Measurements from ENCODE around the gene CLEC2L. TPM values are rescaled to one million over a fixed set of nuclear protein-coding genes. Genes with fewer than 3 reads are reported as not detected.

The CLEC2L gene
- total and polyA plus RNA-seq, 2 of the 13 experiments (the other 11 are each of a cell fraction or from before 2014, with no cell fraction given), result 0.20 to 0.25 TPM

GRCh38 chr7:139490130-139490529 lies 33.4 kb upstream of the CLEC2L start:
- WGBS (ENCODE audit: low lambda C conversion rate), result 25% methylated on average over 5 of the region's 5 CpGs

GRCh38 chr7:139492293-139492692 lies 31.2 kb upstream of the CLEC2L start:
- no peak overlapping the region for H3K9ac ChIP-seq (ENCODE audit: insufficient read depth, low read depth, low read length)
- H3K27ac ChIP-seq (ENCODE audit: extremely low read length, insufficient read depth, low read length), result no peak overlapping the region
- H3K36me3 ChIP-seq (replicated peaks in 1 of 2; ENCODE audit: control insufficient read depth in 1 of 2, insufficient read depth in 2 of 2, low read length in 2 of 2), result no peaks in the 10 kb centered on the region
- no peak overlapping the region for H3K4me3 ChIP-seq (replicated peaks in 1 of 3; ENCODE audit: insufficient read depth in 1 of 3, low read depth in 2 of 3, low read length in 3 of 3)
- H2AFZ ChIP-seq (ENCODE audit: low read length), result no peak overlapping the region
- no TSS peak for BruUV-seq (replicated peaks)
- H3K4me2 ChIP-seq (ENCODE audit: low read depth, low read length), result no peak overlapping the region
- no peak for TF ChIP-seq SOX13 (IDR thresholded peaks at IDR 0.05)
- no peak for TF ChIP-seq SOX13 (CRISPR knock-in tag; conservative IDR thresholded peaks at IDR 0.05 in 1 of 2, IDR thresholded peaks at IDR 0.05 in 1 of 2)
- no peak for TF ChIP-seq ZNF784 (CRISPR knock-in tag; IDR thresholded peaks at IDR 0.05; ENCODE audit: borderline replicate concordance)
- no peak for TF ChIP-seq JDP2 (CRISPR knock-in tag; IDR thresholded peaks at IDR 0.05; ENCODE audit: borderline replicate concordance)
- TF ChIP-seq TFDP2 (CRISPR knock-in tag; IDR thresholded peaks at IDR 0.05), result no peak
- peak; percentile 96; the same call in 1 of the 2 replicates for TF ChIP-seq ZNF564 (CRISPR knock-in tag; IDR thresholded peaks at IDR 0.05)
- DNase-seq (ENCODE audit: low spot score) (no peak), ATAC-seq (no peak), FAIRE-seq (no peak)
- ChIA-PET CTCF (ENCODE audit: low intra/inter-chr PET ratio, low total read pairs) (no interaction called here), POLR2A (no interaction called here)
- peaks cover 2 to 30% of the 10 kb centered on the region in 2 experiments; a peak in 2 of 5 replicates for H3K27me3 ChIP-seq (ENCODE audit: control insufficient read depth in 1 of 2, insufficient read depth in 2 of 2, low read length in 2 of 2)
- no peaks in the 10 kb centered on the region for H3K4me1 ChIP-seq (ENCODE audit: insufficient read depth, low read length)
- 4% methylated on average over 1 of the region's 1 CpG for WGBS (ENCODE audit: low lambda C conversion rate)
- no peaks in the 10 kb centered on the region for H3K79me2 ChIP-seq (ENCODE audit: insufficient read depth, low read length)
- in situ Hi-C loops (cut with HindIII; ENCODE audit: extremely low pct_ligation_motif_present, low pct_unique_long_range_greater_than_20kb), result loop anchor here (10.0 kb wide), 1 partner anchor 513 kb away; no protein-coding TSS in a partner anchor
- intact Hi-C loops (cut with micrococcal nuclease; ENCODE audit: unreplicated experiment), result no loop called here
- H3K9me3 ChIP-seq (ENCODE audit: low read length), result no peaks in the 10 kb centered on the region; the same call in 1 of the 2 replicates
- no peaks in the 10 kb centered on the region for H4K20me1 ChIP-seq (ENCODE audit: insufficient read depth, low read length)

More at GRCh38 chr7:139490130-139490529, 33.4 kb upstream of the CLEC2L start:
- Histone ChIP-seq H3K79me2 (ENCODE audit: insufficient read depth, low read length) (no peaks in the 10 kb centered on the region), H4K20me1 (ENCODE audit: insufficient read depth, low read length) (no peaks in the 10 kb centered on the region), H3K4me3 (replicated peaks in 1 of 3; ENCODE audit: insufficient read depth in 1 of 3, low read depth in 2 of 3, low read length in 3 of 3) (no peak overlapping the region), H3K36me3 (replicated peaks in 1 of 2; ENCODE audit: control insufficient read depth in 1 of 2, insufficient read depth in 2 of 2, low read length in 2 of 2) (no peaks in the 10 kb centered on the region), H3K4me1 (ENCODE audit: insufficient read depth, low read length) (no peaks in the 10 kb centered on the region), H3K27me3 (ENCODE audit: control insufficient read depth in 1 of 2, insufficient read depth in 2 of 2, low read length in 2 of 2) (peaks cover 2 to 33% of the 10 kb centered on the region in 2 experiments; a peak in 3 of 5 replicates), H2AFZ (ENCODE audit: low read length) (no peak overlapping the region), H3K9ac (ENCODE audit: insufficient read depth, low read depth, low read length) (no peak overlapping the region), H3K9me3 (ENCODE audit: low read length) (no peaks in the 10 kb centered on the region; the same call in 1 of the 2 replicates), H3K4me2 (ENCODE audit: low read depth, low read length) (no peak overlapping the region), H3K27ac (ENCODE audit: extremely low read length, insufficient read depth, low read length) (no peak overlapping the region)
- intact Hi-C loops (cut with micrococcal nuclease; ENCODE audit: unreplicated experiment) (no loop called here), in situ Hi-C loops (cut with HindIII; ENCODE audit: extremely low pct_ligation_motif_present, low pct_unique_long_range_greater_than_20kb) (loop anchor here (10.0 kb wide), 1 partner anchor 515 kb away; no protein-coding TSS in a partner anchor)
- POLR2A ChIA-PET, result no interaction called here
- CTCF ChIA-PET (ENCODE audit: low intra/inter-chr PET ratio, low total read pairs), result no interaction called here
- no peak for ATAC-seq
- no TSS peak for BruUV-seq (replicated peaks)
- no peak for DNase-seq (ENCODE audit: low spot score)
- FAIRE-seq, result no peak
- no peak for TF ChIP-seq TGIF2 (CRISPR knock-in tag; IDR thresholded peaks at IDR 0.05)
- TF ChIP-seq HHEX (CRISPR knock-in tag; IDR thresholded peaks at IDR 0.05), result no peak
- no peak for TF ChIP-seq CREBL2 (CRISPR knock-in tag; IDR thresholded peaks at IDR 0.05; ENCODE audit: borderline replicate concordance)
- no peak for TF ChIP-seq ZNF282 (IDR thresholded peaks at IDR 0.05; ENCODE audit: partially characterized antibody)
- no peak for TF ChIP-seq PBX2 (CRISPR knock-in tag; IDR thresholded peaks at IDR 0.05)
- TF ChIP-seq MTA3 (CRISPR knock-in tag; IDR thresholded peaks at IDR 0.05), result no peak

Data from HepG2 (cell line).